ENCODE data around the gene GRAMD2A. TPM values are rescaled to one million over a fixed set of nuclear protein-coding genes. Genes with fewer than 3 reads are reported as not detected.
"Not testable (repeated sequence)": the region's sequence is repeated elsewhere in the genome, so short reads cannot be mapped to it uniquely, and the experiment has no call there.

Gene GRAMD2A
- total RNA-seq, 4 donors from 2014 or later, result 3.6 to 13.1 (median 9.0) TPM

GRCh38 chr15:72174551-72175165, 22.9 kb downstream of the GRAMD2A start:
- 45% methylated on average over 5 of the region's 5 CpGs for WGBS

GRCh38 chr15:72173864-72174550, 23.6 kb downstream of the GRAMD2A start:
- Histone ChIP-seq H3K36me3 (no peaks in the 10 kb centered on the region), H3K9me3 (no peaks in the 10 kb centered on the region), H3K4me3 (no peak overlapping the region), H3K27me3 (no peaks in the 10 kb centered on the region), H3K27ac (no peak overlapping the region), H3K4me1 (peaks cover 13% of the 10 kb centered on the region)
- no peak for DNase-seq (ENCODE audit: low spot score in 2 of 2)
- WGBS, result 91% methylated on average over 12 of the region's 12 CpGs
- no peak for TF ChIP-seq POLR2AphosphoS5 (IDR thresholded peaks at IDR 0.05)
- no peak for TF ChIP-seq POLR2A (IDR thresholded peaks at IDR 0.05)
- TF ChIP-seq CTCF (IDR thresholded peaks at IDR 0.05), result no peak
- TF ChIP-seq EP300 (IDR thresholded peaks at IDR 0.05), result no peak

More at GRCh38 chr15:72174551-72175165, 22.9 kb downstream of the GRAMD2A start:
- H3K4me3 ChIP-seq, result no peak overlapping the region
- no peak overlapping the region for H3K27ac ChIP-seq
- no peaks in the 10 kb centered on the region for H3K9me3 ChIP-seq
- H3K27me3 ChIP-seq, result no peaks in the 10 kb centered on the region
- DNase-seq (ENCODE audit: low spot score in 2 of 2), result no peak
- peaks cover 18% of the 10 kb centered on the region for H3K4me1 ChIP-seq
- TF ChIP-seq POLR2AphosphoS5 (IDR thresholded peaks at IDR 0.05), result no peak
- TF ChIP-seq CTCF (IDR thresholded peaks at IDR 0.05), result no peak
- H3K36me3 ChIP-seq, result no peaks in the 10 kb centered on the region

- DNase-seq (ENCODE audit: low spot score in 2 of 2), result no peak
- Histone ChIP-seq H3K4me1 (peaks cover 13% of the 10 kb centered on the region), H3K36me3 (no peaks in the 10 kb centered on the region), H3K27ac (no peak overlapping the region), H3K9me3 (no peaks in the 10 kb centered on the region), H3K27me3 (no peaks in the 10 kb centered on the region), H3K4me3 (no peak overlapping the region)
- WGBS, result 82% methylated on average over 6 of the region's 6 CpGs
- TF ChIP-seq CTCF (IDR thresholded peaks at IDR 0.05), result no peak
- no peak for TF ChIP-seq EP300 (IDR thresholded peaks at IDR 0.05)
- TF ChIP-seq POLR2A (IDR thresholded peaks at IDR 0.05), result no peak
- no peak for TF ChIP-seq POLR2AphosphoS5 (IDR thresholded peaks at IDR 0.05)
These were observed 24.2 kb downstream of the GRAMD2A start for GRCh38 chr15:72173401-72173800.

GRCh38 chr15:72172796-72173195, 24.8 kb downstream of the GRAMD2A start:
- no peak overlapping the region for H3K4me3 ChIP-seq
- H3K4me1 ChIP-seq, result peaks cover 13% of the 10 kb centered on the region
- TF ChIP-seq POLR2AphosphoS5 (IDR thresholded peaks at IDR 0.05), result no peak
- no peak for TF ChIP-seq CTCF (IDR thresholded peaks at IDR 0.05)
- no peak for TF ChIP-seq EP300 (IDR thresholded peaks at IDR 0.05)
- no peak for TF ChIP-seq POLR2A (IDR thresholded peaks at IDR 0.05)

GRCh38 chr15:72171978-72172377, 25.6 kb downstream of the GRAMD2A start:
- not testable (repeated sequence) for H3K9me3 ChIP-seq; H3K36me3 ChIP-seq; H3K27ac ChIP-seq; H3K27me3 ChIP-seq; H3K4me3 ChIP-seq; DNase-seq (ENCODE audit: low spot score in 2 of 2)
- H3K4me1 ChIP-seq, result peaks cover 13% of the 10 kb centered on the region
- WGBS, result 92% methylated on average over 10 of the region's 10 CpGs

More at GRCh38 chr15:72172796-72173195, 24.8 kb downstream of the GRAMD2A start:
- no peaks in the 10 kb centered on the region for H3K27me3 ChIP-seq
- H3K27ac ChIP-seq, result no peak overlapping the region
- WGBS, result 88% methylated on average over 5 of the region's 5 CpGs
- DNase-seq (ENCODE audit: low spot score in 2 of 2), result no peak
- no peaks in the 10 kb centered on the region for H3K9me3 ChIP-seq
- no peaks in the 10 kb centered on the region for H3K36me3 ChIP-seq
